ENCODE measurements around the gene CNTNAP4.

CNTNAP4 gene

DNA sequence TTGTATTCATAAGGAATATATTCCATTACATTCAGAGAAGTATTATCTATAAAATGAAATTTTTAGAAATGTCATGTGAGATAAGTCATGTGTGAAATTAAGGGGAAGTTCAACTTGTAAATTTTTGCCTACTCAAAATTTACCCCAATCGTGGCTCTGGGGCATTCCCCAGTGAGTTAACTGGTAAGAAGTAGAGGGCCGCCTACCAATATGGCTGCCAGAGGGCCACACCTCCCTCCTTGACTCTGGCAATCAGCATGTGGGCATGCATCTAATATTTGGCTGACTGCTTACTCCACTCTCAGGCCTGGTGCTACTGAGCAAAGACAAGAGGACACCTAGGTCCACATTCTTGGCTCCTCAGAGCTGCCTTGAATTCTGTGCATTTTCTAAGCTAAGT, 39.7 kb upstream of the CNTNAP4 start:
- TF ChIP-seq SIN3A (IDR thresholded peaks at IDR 0.05; ENCODE audit: borderline replicate concordance, insufficient read depth, low read length) (no peak), TAF1 (IDR thresholded peaks at IDR 0.05; ENCODE audit: borderline replicate concordance, insufficient read depth, low read length) (no peak), POLR2AphosphoS5 (IDR thresholded peaks at IDR 0.05; ENCODE audit: low read depth, low read length) (no peak), FOXP2 (optimal IDR thresholded peaks at IDR 0.05; ENCODE audit: borderline replicate concordance, extremely low read depth, extremely low read length, insufficient read depth) (no peak)
- TF ChIP-seq, protein P1, sequence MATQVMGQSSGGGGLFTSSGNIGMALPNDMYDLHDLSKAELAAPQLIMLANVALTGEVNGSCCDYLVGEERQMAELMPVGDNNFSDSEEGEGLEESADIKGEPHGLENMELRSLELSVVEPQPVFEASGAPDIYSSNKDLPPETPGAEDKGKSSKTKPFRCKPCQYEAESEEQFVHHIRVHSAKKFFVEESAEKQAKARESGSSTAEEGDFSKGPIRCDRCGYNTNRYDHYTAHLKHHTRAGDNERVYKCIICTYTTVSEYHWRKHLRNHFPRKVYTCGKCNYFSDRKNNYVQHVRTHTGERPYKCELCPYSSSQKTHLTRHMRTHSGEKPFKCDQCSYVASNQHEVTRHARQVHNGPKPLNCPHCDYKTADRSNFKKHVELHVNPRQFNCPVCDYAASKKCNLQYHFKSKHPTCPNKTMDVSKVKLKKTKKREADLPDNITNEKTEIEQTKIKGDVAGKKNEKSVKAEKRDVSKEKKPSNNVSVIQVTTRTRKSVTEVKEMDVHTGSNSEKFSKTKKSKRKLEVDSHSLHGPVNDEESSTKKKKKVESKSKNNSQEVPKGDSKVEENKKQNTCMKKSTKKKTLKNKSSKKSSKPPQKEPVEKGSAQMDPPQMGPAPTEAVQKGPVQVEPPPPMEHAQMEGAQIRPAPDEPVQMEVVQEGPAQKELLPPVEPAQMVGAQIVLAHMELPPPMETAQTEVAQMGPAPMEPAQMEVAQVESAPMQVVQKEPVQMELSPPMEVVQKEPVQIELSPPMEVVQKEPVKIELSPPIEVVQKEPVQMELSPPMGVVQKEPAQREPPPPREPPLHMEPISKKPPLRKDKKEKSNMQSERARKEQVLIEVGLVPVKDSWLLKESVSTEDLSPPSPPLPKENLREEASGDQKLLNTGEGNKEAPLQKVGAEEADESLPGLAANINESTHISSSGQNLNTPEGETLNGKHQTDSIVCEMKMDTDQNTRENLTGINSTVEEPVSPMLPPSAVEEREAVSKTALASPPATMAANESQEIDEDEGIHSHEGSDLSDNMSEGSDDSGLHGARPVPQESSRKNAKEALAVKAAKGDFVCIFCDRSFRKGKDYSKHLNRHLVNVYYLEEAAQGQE (IDR thresholded peaks at IDR 0.05; ENCODE audit: insufficient read depth in 1 of 2, low read depth in 2 of 2, low read length in 2 of 2) = no peak

DNA sequence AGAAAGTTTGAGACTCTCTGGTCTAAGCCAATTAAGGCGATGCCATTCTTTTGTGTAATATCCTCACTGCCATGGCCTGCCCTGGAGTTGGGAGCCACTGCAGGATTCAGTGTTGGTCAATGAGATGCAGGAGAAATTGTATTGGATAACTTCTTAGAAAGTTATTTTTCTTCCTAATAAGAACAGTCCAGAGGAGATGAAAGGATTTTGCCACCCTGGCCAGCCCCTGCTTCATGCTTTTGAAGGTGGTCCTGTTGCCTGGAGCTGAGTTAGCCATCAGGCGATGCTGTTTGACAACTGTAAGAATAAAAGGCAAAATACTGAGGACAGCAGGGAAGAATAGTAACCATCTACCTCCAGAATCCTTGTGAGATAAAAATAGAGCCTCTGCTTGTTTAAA, 35.4 kb upstream of the CNTNAP4 start:
- no peak for TF ChIP-seq SIN3A (IDR thresholded peaks at IDR 0.05; ENCODE audit: borderline replicate concordance, insufficient read depth, low read length)
- TF ChIP-seq, protein P1 (IDR thresholded peaks at IDR 0.05; ENCODE audit: insufficient read depth in 1 of 2, low read depth in 2 of 2, low read length in 2 of 2) = no peak
- no peak for TF ChIP-seq TAF1 (IDR thresholded peaks at IDR 0.05; ENCODE audit: borderline replicate concordance, insufficient read depth, low read length)
- no peak for TF ChIP-seq POLR2AphosphoS5 (IDR thresholded peaks at IDR 0.05; ENCODE audit: low read depth, low read length)
- TF ChIP-seq FOXP2 (optimal IDR thresholded peaks at IDR 0.05; ENCODE audit: borderline replicate concordance, extremely low read depth, extremely low read length, insufficient read depth) = no peak

DNA sequence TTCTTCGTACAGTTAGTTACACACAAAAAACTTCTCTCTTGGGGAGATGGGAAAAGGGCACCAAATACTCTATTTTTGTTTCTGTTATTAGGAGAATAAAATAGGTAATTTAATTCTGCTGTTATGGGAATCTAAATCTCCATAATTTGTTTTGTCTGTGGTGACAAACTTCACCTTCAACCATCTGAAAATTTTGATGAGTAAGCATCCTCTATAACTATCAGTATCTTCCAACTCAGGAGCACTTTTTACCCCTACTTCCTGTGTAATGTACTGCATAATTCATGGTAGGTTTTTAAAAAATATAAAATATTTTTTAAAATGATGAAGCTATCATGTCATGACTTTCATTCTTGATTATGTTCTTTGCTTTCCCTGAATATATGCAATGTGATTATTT, 33.6 kb upstream of the CNTNAP4 start:
- TF ChIP-seq TAF1 (IDR thresholded peaks at IDR 0.05; ENCODE audit: borderline replicate concordance, insufficient read depth, low read length) (no peak), SIN3A (IDR thresholded peaks at IDR 0.05; ENCODE audit: borderline replicate concordance, insufficient read depth, low read length) (no peak), POLR2AphosphoS5 (IDR thresholded peaks at IDR 0.05; ENCODE audit: low read depth, low read length) (no peak), FOXP2 (optimal IDR thresholded peaks at IDR 0.05; ENCODE audit: borderline replicate concordance, extremely low read depth, extremely low read length, insufficient read depth) (no peak)
- TF ChIP-seq, protein P1 (IDR thresholded peaks at IDR 0.05; ENCODE audit: insufficient read depth in 1 of 2, low read depth in 2 of 2, low read length in 2 of 2) = no peak

DNA sequence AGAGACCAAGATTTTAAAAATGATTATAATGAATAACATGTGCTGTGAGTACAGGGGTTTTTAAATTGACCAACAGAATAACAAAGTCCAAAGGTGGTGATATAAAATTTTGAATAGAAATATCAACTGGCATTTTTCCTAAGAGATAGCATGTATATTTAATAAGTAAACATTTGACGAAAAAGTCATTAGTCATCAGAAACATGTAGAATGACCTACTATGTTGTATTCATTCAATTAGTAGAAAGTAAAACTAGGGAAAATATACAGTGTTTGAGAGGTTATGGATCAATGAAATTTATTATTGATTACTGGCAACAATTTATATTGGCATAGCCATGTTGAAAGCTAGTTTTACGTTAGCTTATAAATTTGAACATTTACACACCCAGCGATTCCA, 30.6 kb upstream of the CNTNAP4 start:
- TF ChIP-seq FOXP2 (optimal IDR thresholded peaks at IDR 0.05; ENCODE audit: borderline replicate concordance, extremely low read depth, extremely low read length, insufficient read depth) (no peak), POLR2AphosphoS5 (IDR thresholded peaks at IDR 0.05; ENCODE audit: low read depth, low read length) (no peak), TAF1 (IDR thresholded peaks at IDR 0.05; ENCODE audit: borderline replicate concordance, insufficient read depth, low read length) (no peak), SIN3A (IDR thresholded peaks at IDR 0.05; ENCODE audit: borderline replicate concordance, insufficient read depth, low read length) (no peak)
- TF ChIP-seq, protein P1 (IDR thresholded peaks at IDR 0.05; ENCODE audit: insufficient read depth in 1 of 2, low read depth in 2 of 2, low read length in 2 of 2) = no peak
